ENCODE data around the gene SMU1.

Gene SMU1

GRCh38 chr9:33065157-33066076, 11.1 kb downstream of the SMU1 start:
- no peak for DNase-seq
- intact Hi-C loops (cut with DNase I) = no loop called here

- intact Hi-C loops (cut with DNase I) = no loop called here
- no peak for DNase-seq
These were observed 25.3 kb downstream of the SMU1 start for GRCh38 chr9:33051144-33051543.

GRCh38 chr9:33049680-33050361, 26.7 kb downstream of the SMU1 start:
- intact Hi-C loops (cut with DNase I) = no loop called here
- no peak for DNase-seq

GRCh38 chr9:33048054-33048465, 28.4 kb downstream of the SMU1 start:
- intact Hi-C loops (cut with DNase I) = no loop called here

GRCh38 chr9:33046061-33046460, 30.4 kb downstream of the SMU1 start:
- no peak for DNase-seq
- intact Hi-C loops (cut with DNase I) = no loop called here

More at GRCh38 chr9:33048054-33048465, 28.4 kb downstream of the SMU1 start:
- no peak for DNase-seq

GRCh38 chr9:33044677-33045282, 31.7 kb downstream of the SMU1 start:
- intact Hi-C loops (cut with DNase I) = no loop called here
- peak in 41 of 42 donors; percentile 23 to 83 (median 53) for DNase-seq

GRCh38 chr9:33044162-33044673, 32.3 kb downstream of the SMU1 start:
- intact Hi-C loops (cut with DNase I) = no loop called here
- peak; percentile 64 to 91 (median 80) for DNase-seq

GRCh38 chr9:33043671-33044070, 32.8 kb downstream of the SMU1 start:
- intact Hi-C loops (cut with DNase I) = no loop called here
- DNase-seq = peak in 1 of 42 donors; percentile 18

- intact Hi-C loops (cut with DNase I) = no loop called here
These were observed 34.0 kb downstream of the SMU1 start for GRCh38 chr9:33042473-33042872.

GRCh38 chr9:33041432-33042188, 34.9 kb downstream of the SMU1 start:
- DNase-seq = no peak
- intact Hi-C loops (cut with DNase I) = no loop called here

More at GRCh38 chr9:33042473-33042872, 34.0 kb downstream of the SMU1 start:
- no peak for DNase-seq

- DNase-seq = no peak
- intact Hi-C loops (cut with DNase I) = no loop called here
These were observed 35.6 kb downstream of the SMU1 start for GRCh38 chr9:33040792-33041431.

GRCh38 chr9:33032865-33033264, 43.6 kb downstream of the SMU1 start:
- intact Hi-C loops (cut with DNase I) = no loop called here
- DNase-seq = no peak

GRCh38 chr9:33032292-33032691, 44.2 kb downstream of the SMU1 start:
- intact Hi-C loops (cut with DNase I) = no loop called here
- no peak for DNase-seq

- DNase-seq = no peak
- intact Hi-C loops (cut with DNase I) = no loop called here
These were observed 46.2 kb downstream of the SMU1 start for GRCh38 chr9:33030285-33030684.

GRCh38 chr9:33029231-33029786, 47.2 kb downstream of the SMU1 start:
- DNase-seq = no peak
- intact Hi-C loops (cut with DNase I) = no loop called here

- intact Hi-C loops (cut with DNase I) = loop anchor here (2.0 kb wide), 1 partner anchor 25 kb away; the partner anchor contains the start of gene APTX
- DNase-seq = peak in 41 of 42 donors; percentile 21 to 82 (median 63)
These were observed 50.7 kb downstream of the SMU1 start for GRCh38 chr9:33025572-33026342.

- DNase-seq = peak; percentile 88 to 99 (median 97)
- intact Hi-C loops (cut with DNase I) = loop anchor here (2.0 kb wide), 1 partner anchor 24 kb away; the partner anchor contains the start of gene APTX
These were observed 51.4 kb downstream of the SMU1 start, which contains the start of gene DNAJA1 for GRCh38 chr9:33024966-33025571. Gene DNAJA1, plus strand, starts transcription at chr9:33025273. Its CDS starts 1,212 bp downstream, at chr9:33026485.

All from head of caudate nucleus (tissue), 42 donors.